IMR-90 (cell line): ENCODE data around the gene MTMR3. TPM values are rescaled to one million over a fixed set of nuclear protein-coding genes. Genes with fewer than 3 reads are reported as not detected.

ENCODE experiments used
- ATAC-seq: fragments of 200-7000 bp; cut with Tn5 transposase; 2 replicates; pipeline ENCODE4 v1.9.1; 2020; ENCODE audit warnings: low read depth, mild to moderate bottlenecking, moderate library complexity
- BruUV-seq: library from RNA; stranded (reverse); fragments of 400-500 nt; replicated peaks from 2 replicates; lab custom pipeline; 2021; lab: Mats Ljungman, UMichigan
- CTCF ChIA-PET: fragments of 300-600 bp; formaldehyde crosslinking; extraction: SDS; loops from one replicate; lab custom pipeline; 2021; ENCODE audit warnings: antibody characterized with exemption; lab: Yijun Ruan, JAX
- POLR2A ChIA-PET: fragments of 300-600 bp; sonication (Branson Sonifier 250); formaldehyde crosslinking; loops from one replicate; lab custom pipeline; 2022; ENCODE audit warnings: antibody characterized with exemption; ENCODE audit not compliant: unreplicated experiment; lab: Charles Lee
- DNase-seq: peaks from one replicate; pipeline ENCODE4 v3.0.0; 2013
- H2AFZ ChIP-seq: replicated peaks from 2 replicates; pipeline ENCODE3; 2013; ENCODE audit warnings: low read length, mild to moderate bottlenecking; ENCODE audit not compliant: poor library complexity
- H2AK5ac ChIP-seq: 2 replicates; pipeline ENCODE4 v1.6.1; 2013; ENCODE audit warnings: low read depth, low read length, inconsistent platforms
- H2AK9ac ChIP-seq: replicated peaks from 2 replicates; pipeline ENCODE3; 2013; ENCODE audit warnings: mild to moderate bottlenecking, low read depth, low read length, moderate library complexity; ENCODE audit not compliant: poor library complexity
- H2BK120ac ChIP-seq: 2 replicates; pipeline ENCODE4 v1.6.1; 2013; ENCODE audit warnings: low read depth, low read length, inconsistent platforms
- H2BK15ac ChIP-seq: 3 replicates; pipeline ENCODE4 v1.6.1; 2013; ENCODE audit warnings: low read depth, low read length, inconsistent platforms
- H2BK20ac ChIP-seq: 2 replicates; pipeline ENCODE4 v1.6.1; 2013; ENCODE audit warnings: low read depth, mild to moderate bottlenecking, inconsistent platforms, low read length, moderate library complexity
- H2BK5ac ChIP-seq: 2 replicates; pipeline ENCODE4 v1.6.1; 2013; ENCODE audit warnings: mild to moderate bottlenecking, low read depth, low read length, inconsistent platforms; ENCODE audit not compliant: poor library complexity, severe bottlenecking
- H3K14ac ChIP-seq: replicated peaks from 2 replicates; pipeline ENCODE4 v1.6.1; 2013; ENCODE audit warnings: low read depth, low read length, inconsistent platforms
- H3K18ac ChIP-seq: 2 replicates; pipeline ENCODE4 v1.6.1; 2013; ENCODE audit warnings: low read depth, low read length, control low read depth
- H3K23ac ChIP-seq: 2 replicates; pipeline ENCODE4 v1.6.1; 2013; ENCODE audit warnings: low read depth, low read length, inconsistent platforms
- H3K27ac ChIP-seq: 2 replicates; pipeline ENCODE4 v1.5.1; 2013; ENCODE audit warnings: mild to moderate bottlenecking, control low read depth, low read length; ENCODE audit not compliant: insufficient read depth
- H3K27me3 ChIP-seq: 2 replicates; pipeline ENCODE4 v1.6.1; 2013; ENCODE audit warnings: low read length; ENCODE audit not compliant: control insufficient read depth, insufficient read depth
- H3K36me3 ChIP-seq: 2 replicates; pipeline ENCODE4 v1.6.1; 2013; ENCODE audit warnings: low read length, mixed read lengths; ENCODE audit not compliant: control insufficient read depth, insufficient read depth
- H3K4ac ChIP-seq: 2 replicates; pipeline ENCODE4 v1.6.1; 2013; ENCODE audit warnings: low read depth, low read length, inconsistent platforms
- H3K4me1 ChIP-seq: 2 replicates; pipeline ENCODE4 v1.6.1; 2013; ENCODE audit warnings: low read length, mixed read lengths; ENCODE audit not compliant: control insufficient read depth, insufficient read depth
- H3K4me2 ChIP-seq: 2 replicates; pipeline ENCODE4 v1.6.1; 2013; ENCODE audit warnings: low read depth, mild to moderate bottlenecking, control low read depth, low read length, moderate library complexity
- H3K4me3 ChIP-seq: 2 replicates; pipeline ENCODE4 v1.5.1; 2013; ENCODE audit warnings: low read depth, mild to moderate bottlenecking, control low read depth, low read length, moderate library complexity; ENCODE audit not compliant: insufficient read depth
- H3K56ac ChIP-seq: 2 replicates; pipeline ENCODE4 v1.6.1; 2013; ENCODE audit warnings: low read length, inconsistent platforms; ENCODE audit not compliant: insufficient read depth; ENCODE audit errors: extremely low read depth
- H3K79me1 ChIP-seq, 2 experiments: 2 replicates each; pipeline ENCODE4 v1.6.1; 2013; ENCODE audit warnings: low read length in 2 of 2, inconsistent platforms in 1 of 2, low read depth in 1 of 2
- H3K9ac ChIP-seq: 2 replicates; pipeline ENCODE4 v1.6.1; 2013; ENCODE audit warnings: low read depth, low read length, control low read depth
- H3K9me1 ChIP-seq: 2 replicates; pipeline ENCODE4 v1.6.1; 2013; ENCODE audit warnings: low read length, inconsistent platforms; ENCODE audit not compliant: insufficient read depth
- H3K9me3 ChIP-seq: 2 replicates; pipeline ENCODE4 v1.6.1; 2013; ENCODE audit warnings: low read length; ENCODE audit not compliant: control insufficient read depth, insufficient read depth
- H4K20me1 ChIP-seq: 2 replicates; pipeline ENCODE4 v1.6.1; 2013; ENCODE audit warnings: low read length, inconsistent platforms; ENCODE audit not compliant: insufficient read depth
- H4K5ac ChIP-seq: 2 replicates; pipeline ENCODE4 v1.6.1; 2013; ENCODE audit warnings: mild to moderate bottlenecking, low read depth, low read length, control low read depth
- H4K8ac ChIP-seq, 2 experiments: 2 replicates each; pipeline ENCODE4 v1.6.1; 2013; ENCODE audit warnings: low read depth in 2 of 2, low read length in 2 of 2, control low read depth in 1 of 2, inconsistent platforms in 1 of 2
- H4K91ac ChIP-seq: 2 replicates; pipeline ENCODE4 v1.6.1; 2013; ENCODE audit warnings: low read depth, low read length, inconsistent platforms; ENCODE audit not compliant: insufficient read depth
- BHLHE40 ChIP-seq: fragments of 150-350 bp; IDR thresholded peaks from 2 replicates; pipeline ENCODE4 v1.6.1; 2016; ENCODE audit warnings: mild to moderate bottlenecking, low read depth, low read length
- CEBPB ChIP-seq: IDR thresholded peaks from 2 replicates; pipeline ENCODE4 v1.6.1; 2012; ENCODE audit warnings: low read depth, low read length, improper control_type of control experiment
- CHD1 ChIP-seq: IDR thresholded peaks from 2 replicates; pipeline ENCODE4 v1.6.1; 2012; ENCODE audit warnings: low read depth, low read length, improper control_type of control experiment
- FOS ChIP-seq: fragments of 150-350 bp; IDR thresholded peaks from 2 replicates; pipeline ENCODE4 v1.6.1; 2016; ENCODE audit warnings: low read depth, low read length
- MAFK ChIP-seq: IDR thresholded peaks from 2 replicates; pipeline ENCODE4 v1.6.1; 2012; ENCODE audit warnings: low read depth, low read length, improper control_type of control experiment
- MAZ ChIP-seq: IDR thresholded peaks from 2 replicates; pipeline ENCODE4 v1.6.1; 2012; ENCODE audit warnings: low read depth, mild to moderate bottlenecking, low read length, improper control_type of control experiment, moderate library complexity, borderline replicate concordance
- MXI1 ChIP-seq: IDR thresholded peaks from 2 replicates; pipeline ENCODE4 v1.6.1; 2012; ENCODE audit warnings: low read depth, mild to moderate bottlenecking, low read length, moderate library complexity, borderline replicate concordance
- NFE2L2 ChIP-seq: fragments of 150-350 bp; IDR thresholded peaks from 2 replicates; pipeline ENCODE4 v1.6.1; 2016; ENCODE audit warnings: low read depth, mild to moderate bottlenecking, low read length
- POLR2A ChIP-seq: IDR thresholded peaks from 2 replicates; pipeline ENCODE4 v1.6.1; 2012; ENCODE audit warnings: mild to moderate bottlenecking, low read depth, low read length
- RAD21 ChIP-seq: IDR thresholded peaks from 2 replicates; pipeline ENCODE4 v1.6.1; 2012; ENCODE audit warnings: low read length, improper control_type of control experiment
- RCOR1 ChIP-seq: IDR thresholded peaks from 2 replicates; pipeline ENCODE4 v1.6.1; 2012; ENCODE audit warnings: mild to moderate bottlenecking, low read length, improper control_type of control experiment; ENCODE audit not compliant: insufficient replicate concordance
- RFX5 ChIP-seq: IDR thresholded peaks from 2 replicates; pipeline ENCODE4 v1.8.0; 2012; ENCODE audit warnings: low read depth, mild to moderate bottlenecking, low read length, moderate library complexity
- SMC3 ChIP-seq: fragments of 150-350 bp; IDR thresholded peaks from 2 replicates; pipeline ENCODE4 v1.6.1; 2016; ENCODE audit warnings: low read depth, mild to moderate bottlenecking, antibody characterized with exemption, low read length, moderate library complexity
- WGBS, 2 experiments: methylation state at CpG; one replicate each; pipeline versions ENCODE4 v1.1.5 to v1.1.7; 2013; ENCODE audit warnings: missing lambda C conversion rate in 2 of 2; ENCODE audit not compliant: insufficient read length in 1 of 2; ENCODE audit errors: extremely low coverage in 2 of 2; 5-methylcytosine and 5-hydroxymethylcytosine counted together
- dilution Hi-C: fragments of 300-500 bp; cut with HindIII; formaldehyde crosslinking; loops from one replicate; pipeline ENCODE4 v1.14.3; 2018; ENCODE audit warnings: low sequenced_read_pairs; ENCODE audit not compliant: unreplicated experiment
- in situ Hi-C: fragments of 300-500 bp; cut with MboI; formaldehyde crosslinking; loops from 3 replicates; pipeline ENCODE4 v1.14.3; 2019; ENCODE audit warnings: low sequenced_read_pairs, inconsistent platforms, mixed read lengths
- intact Hi-C: fragments of 100-400 bp; cut with micrococcal nuclease; formaldehyde crosslinking; loops from 2 replicates; pipeline ENCODE4 v1.10.0; 2022
- polyA plus RNA-seq, 3 experiments: library from polyadenylated mRNA; depleted of rRNA; stranded (reverse); fragments of >200 nt; gene quantifications; 2 replicates each; pipeline ENCODE4 v1.2.3, GENCODE V29; 2012; ENCODE audit warnings: low replicate concordance in 1 of 3
- total RNA-seq: library from RNA; depleted of rRNA; stranded (reverse); fragments of >200 nt; gene quantifications from 2 replicates; pipeline ENCODE4 v1.2.3, GENCODE V29; 2012
- TF ChIP-seq, protein P1 (sequence below): fragments of 150-350 bp; IDR thresholded peaks from 2 replicates; pipeline ENCODE4 v1.6.1; 2016; ENCODE audit warnings: low read depth, mild to moderate bottlenecking, low read length, moderate library complexity, borderline replicate concordance
- TF ChIP-seq, protein P2 (sequence below): conservative IDR thresholded peaks from 2 replicates; pipeline ENCODE4 v1.5.1; 2012; ENCODE audit warnings: mild to moderate bottlenecking, low read depth, low read length, improper control_type of control experiment
- TF ChIP-seq, protein P3 (sequence below): fragments of 150-350 bp; IDR thresholded peaks from 2 replicates; pipeline ENCODE4 v1.6.1; 2017; ENCODE audit warnings: mild to moderate bottlenecking, antibody characterized with exemption, low read length, low read depth

Gene MTMR3
- total and polyA plus RNA-seq, 2 of the 4 experiments (the other 2 are of a cell fraction) = 21.3 to 29.4 TPM

DNA sequence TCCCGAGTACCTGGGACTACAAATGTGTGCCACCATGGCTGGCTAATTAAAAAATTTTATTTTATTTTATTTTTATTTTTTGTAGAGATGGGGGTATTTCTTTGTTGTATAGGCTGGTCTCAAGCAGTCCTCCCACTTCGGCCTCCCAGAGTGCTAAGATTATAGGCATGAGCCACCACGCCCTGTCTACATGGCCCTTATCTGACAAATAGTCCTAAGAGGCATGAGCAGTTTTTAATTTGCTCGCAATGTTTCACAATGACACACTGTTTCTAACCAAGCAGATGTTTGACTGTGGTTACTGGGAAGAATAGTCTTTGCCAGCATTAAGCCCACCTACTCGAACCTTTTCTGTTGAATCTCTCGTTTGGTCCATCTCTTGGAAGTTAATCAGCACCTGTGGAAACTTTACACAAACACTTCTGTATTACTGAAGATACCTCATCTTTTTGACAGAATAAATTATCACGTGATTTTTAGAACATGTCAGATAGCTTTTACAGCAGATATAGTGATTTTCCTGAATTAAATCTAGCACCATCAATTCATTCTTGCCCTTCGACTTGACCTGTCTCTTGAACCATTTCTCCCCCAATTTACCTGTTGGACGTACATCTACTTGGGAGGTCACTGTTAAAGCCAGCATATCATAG is 71.4 kb downstream of the MTMR3 start:
- Histone ChIP-seq H3K9me3 (no peaks in the 10 kb centered on the region), H2AFZ (no peak overlapping the region), H4K20me1 (peaks cover 61% of the 10 kb centered on the region), H3K4ac (no peak overlapping the region), H3K4me1 (peaks cover 4% of the 10 kb centered on the region; the same call in 1 of the 2 replicates), H3K4me2 (no peak overlapping the region), H3K9me1 (0 out of 2 replicates have a peak, but pooled peaks cover 5% of the 10 kb centered on the region), H3K27me3 (no peaks in the 10 kb centered on the region), H2BK5ac (no peak overlapping the region), H2AK5ac (no peak overlapping the region), H2AK9ac (no peak overlapping the region), H3K14ac (no peak overlapping the region), H4K8ac (no peak overlapping the region), H4K5ac (no peak overlapping the region), H3K23ac (no peak overlapping the region), H3K79me1 (peaks cover 18 to 74% of the 10 kb centered on the region in 2 experiments), H3K4me3 (no peak overlapping the region), H3K9ac (no peak overlapping the region), H3K27ac (no peak overlapping the region), H2BK15ac (no peak overlapping the region), H3K56ac (no peak overlapping the region), H2BK120ac (no peak overlapping the region), H3K36me3 (peaks cover 1% of the 10 kb centered on the region; the same call in 1 of the 2 replicates), H4K91ac (no peak overlapping the region), H3K18ac (no peak overlapping the region), H2BK20ac (no peak overlapping the region)
- CTCF ChIA-PET = no interaction called here
- POLR2A ChIA-PET = no interaction called here
- BruUV-seq = no TSS peak
- ATAC-seq = no peak
- no peak for DNase-seq
- WGBS, 2 experiments = 80% methylated on average over 1 of the region's 9 CpGs; no CpG with 5 or more reads in 1 of the 2 experiments
- intact Hi-C loops (no loop called here), dilution Hi-C loops (no loop called here), in situ Hi-C loops (no loop called here)
- TF ChIP-seq RFX5 = no peak
- TF ChIP-seq FOS = no peak
- TF ChIP-seq, protein P1, sequence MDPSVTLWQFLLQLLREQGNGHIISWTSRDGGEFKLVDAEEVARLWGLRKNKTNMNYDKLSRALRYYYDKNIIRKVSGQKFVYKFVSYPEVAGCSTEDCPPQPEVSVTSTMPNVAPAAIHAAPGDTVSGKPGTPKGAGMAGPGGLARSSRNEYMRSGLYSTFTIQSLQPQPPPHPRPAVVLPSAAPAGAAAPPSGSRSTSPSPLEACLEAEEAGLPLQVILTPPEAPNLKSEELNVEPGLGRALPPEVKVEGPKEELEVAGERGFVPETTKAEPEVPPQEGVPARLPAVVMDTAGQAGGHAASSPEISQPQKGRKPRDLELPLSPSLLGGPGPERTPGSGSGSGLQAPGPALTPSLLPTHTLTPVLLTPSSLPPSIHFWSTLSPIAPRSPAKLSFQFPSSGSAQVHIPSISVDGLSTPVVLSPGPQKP = no peak
- TF ChIP-seq SMC3 = no peak
- TF ChIP-seq CHD1 = no peak
- no peak for TF ChIP-seq MAFK
- TF ChIP-seq, protein P2, sequence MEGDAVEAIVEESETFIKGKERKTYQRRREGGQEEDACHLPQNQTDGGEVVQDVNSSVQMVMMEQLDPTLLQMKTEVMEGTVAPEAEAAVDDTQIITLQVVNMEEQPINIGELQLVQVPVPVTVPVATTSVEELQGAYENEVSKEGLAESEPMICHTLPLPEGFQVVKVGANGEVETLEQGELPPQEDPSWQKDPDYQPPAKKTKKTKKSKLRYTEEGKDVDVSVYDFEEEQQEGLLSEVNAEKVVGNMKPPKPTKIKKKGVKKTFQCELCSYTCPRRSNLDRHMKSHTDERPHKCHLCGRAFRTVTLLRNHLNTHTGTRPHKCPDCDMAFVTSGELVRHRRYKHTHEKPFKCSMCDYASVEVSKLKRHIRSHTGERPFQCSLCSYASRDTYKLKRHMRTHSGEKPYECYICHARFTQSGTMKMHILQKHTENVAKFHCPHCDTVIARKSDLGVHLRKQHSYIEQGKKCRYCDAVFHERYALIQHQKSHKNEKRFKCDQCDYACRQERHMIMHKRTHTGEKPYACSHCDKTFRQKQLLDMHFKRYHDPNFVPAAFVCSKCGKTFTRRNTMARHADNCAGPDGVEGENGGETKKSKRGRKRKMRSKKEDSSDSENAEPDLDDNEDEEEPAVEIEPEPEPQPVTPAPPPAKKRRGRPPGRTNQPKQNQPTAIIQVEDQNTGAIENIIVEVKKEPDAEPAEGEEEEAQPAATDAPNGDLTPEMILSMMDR = no peak
- no peak for TF ChIP-seq NFE2L2
- no peak for TF ChIP-seq MXI1
- no peak for TF ChIP-seq BHLHE40
- TF ChIP-seq MAZ = no peak
- TF ChIP-seq RAD21 = no peak
- no peak for TF ChIP-seq RCOR1
- TF ChIP-seq, protein P3, sequence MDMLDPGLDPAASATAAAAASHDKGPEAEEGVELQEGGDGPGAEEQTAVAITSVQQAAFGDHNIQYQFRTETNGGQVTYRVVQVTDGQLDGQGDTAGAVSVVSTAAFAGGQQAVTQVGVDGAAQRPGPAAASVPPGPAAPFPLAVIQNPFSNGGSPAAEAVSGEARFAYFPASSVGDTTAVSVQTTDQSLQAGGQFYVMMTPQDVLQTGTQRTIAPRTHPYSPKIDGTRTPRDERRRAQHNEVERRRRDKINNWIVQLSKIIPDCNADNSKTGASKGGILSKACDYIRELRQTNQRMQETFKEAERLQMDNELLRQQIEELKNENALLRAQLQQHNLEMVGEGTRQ = no peak
- TF ChIP-seq POLR2A = no peak
- TF ChIP-seq CEBPB = no peak
